PC-3 (cell line): ENCODE data around the gene DENND6B.

Experiments used
- EZH2 ChIP-seq: fragments of 300-600 bp; sonication (generic); IDR thresholded peaks from one replicate; pipeline ENCODE4 v1.6.1; 2017; ENCODE audit warnings: antibody characterized with exemption, mild to moderate bottlenecking, low read length; ENCODE audit not compliant: unreplicated experiment
- TF ChIP-seq, protein P1 (sequence below): fragments of 300-600 bp; sonication (generic); conservative IDR thresholded peaks from 2 replicates; pipeline ENCODE4 v1.5.1; 2017; ENCODE audit warnings: antibody characterized with exemption, low read depth, mild to moderate bottlenecking, low read length

DNA sequence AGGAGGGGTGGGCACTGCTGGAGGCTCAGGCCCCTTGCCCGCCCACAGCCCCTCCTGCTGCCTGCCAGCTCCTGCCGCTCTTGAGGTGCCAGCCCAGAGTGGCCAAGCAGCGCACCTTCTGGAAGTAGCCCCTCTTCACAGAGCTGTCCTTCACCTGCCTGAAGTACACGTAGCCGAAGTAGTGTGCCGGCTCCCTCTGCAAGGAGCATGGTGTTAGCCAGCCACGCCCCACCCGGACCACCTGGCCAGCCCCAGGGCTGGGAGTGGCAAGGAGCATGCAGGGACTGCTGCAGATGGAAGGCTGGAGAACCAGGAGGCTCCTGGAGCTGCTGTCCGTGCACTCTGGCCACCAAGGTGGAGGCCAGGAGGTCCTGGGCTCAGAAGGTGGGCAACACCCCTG is 9.6 kb downstream of the DENND6B start:
- no peak for TF ChIP-seq EZH2
- TF ChIP-seq, protein P1, sequence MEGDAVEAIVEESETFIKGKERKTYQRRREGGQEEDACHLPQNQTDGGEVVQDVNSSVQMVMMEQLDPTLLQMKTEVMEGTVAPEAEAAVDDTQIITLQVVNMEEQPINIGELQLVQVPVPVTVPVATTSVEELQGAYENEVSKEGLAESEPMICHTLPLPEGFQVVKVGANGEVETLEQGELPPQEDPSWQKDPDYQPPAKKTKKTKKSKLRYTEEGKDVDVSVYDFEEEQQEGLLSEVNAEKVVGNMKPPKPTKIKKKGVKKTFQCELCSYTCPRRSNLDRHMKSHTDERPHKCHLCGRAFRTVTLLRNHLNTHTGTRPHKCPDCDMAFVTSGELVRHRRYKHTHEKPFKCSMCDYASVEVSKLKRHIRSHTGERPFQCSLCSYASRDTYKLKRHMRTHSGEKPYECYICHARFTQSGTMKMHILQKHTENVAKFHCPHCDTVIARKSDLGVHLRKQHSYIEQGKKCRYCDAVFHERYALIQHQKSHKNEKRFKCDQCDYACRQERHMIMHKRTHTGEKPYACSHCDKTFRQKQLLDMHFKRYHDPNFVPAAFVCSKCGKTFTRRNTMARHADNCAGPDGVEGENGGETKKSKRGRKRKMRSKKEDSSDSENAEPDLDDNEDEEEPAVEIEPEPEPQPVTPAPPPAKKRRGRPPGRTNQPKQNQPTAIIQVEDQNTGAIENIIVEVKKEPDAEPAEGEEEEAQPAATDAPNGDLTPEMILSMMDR = no peak
